GM21576 (cell line): ENCODE measurements around the gene DFFB.

Source experiments
- ATAC-seq: cut with Tn5 transposase; IDR thresholded peaks from one replicate; pipeline ENCODE4 v1.9.1; 2021; ENCODE audit warnings: mild to moderate bottlenecking, moderate library complexity; ENCODE audit not compliant: unreplicated experiment

Gene DFFB

DNA sequence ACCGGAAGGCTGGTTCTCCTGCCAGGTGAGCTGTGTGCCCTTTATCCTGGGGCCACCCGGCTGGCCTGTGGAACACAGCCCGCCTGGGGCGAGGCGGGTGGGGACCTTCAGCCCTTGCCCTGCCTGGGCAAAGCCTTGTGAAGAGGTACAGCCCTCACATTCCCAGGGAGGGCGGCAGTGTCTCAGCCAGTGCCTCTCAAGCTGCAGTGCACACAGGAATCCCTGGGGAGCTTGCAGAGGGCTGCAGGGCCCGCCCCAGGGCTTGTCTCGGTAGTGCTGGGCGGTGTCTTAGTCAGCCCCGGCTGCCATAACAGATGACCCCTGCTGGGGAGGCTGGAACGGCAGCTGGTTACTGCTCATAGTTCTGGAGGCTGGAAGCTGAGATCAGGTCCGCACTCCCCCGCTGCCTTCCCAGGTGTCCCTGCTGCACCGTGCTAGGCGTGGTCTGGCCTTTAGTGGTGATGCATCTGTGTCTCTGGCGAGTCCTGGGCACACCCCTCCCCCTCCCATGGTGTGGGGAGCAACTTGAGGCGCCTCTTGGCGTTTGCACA lies 12.6 kb downstream of the DFFB start:
- ATAC-seq = no peak

DNA sequence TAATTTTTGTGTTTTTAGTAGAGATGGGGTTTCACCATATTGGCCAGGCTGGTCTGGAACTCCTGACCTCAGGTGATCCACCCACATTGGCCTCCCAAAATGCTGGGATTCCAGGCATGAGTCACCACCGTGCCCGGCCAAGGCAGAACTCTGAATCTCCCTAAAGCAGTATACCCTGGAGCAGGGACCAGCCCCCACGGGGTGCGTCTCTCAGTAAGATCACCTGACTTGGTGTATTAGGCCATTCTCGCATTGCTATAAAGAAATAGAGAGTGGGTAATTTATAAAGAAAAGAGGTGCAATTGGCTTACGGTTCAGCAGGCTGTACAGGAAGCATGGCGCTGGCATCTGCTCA lies 14.2 kb downstream of the DFFB start:
- ATAC-seq = no peak

GRCh38 chr1:3872546-3872945 lies 15.3 kb downstream of the DFFB start:
- no peak for ATAC-seq

DNA sequence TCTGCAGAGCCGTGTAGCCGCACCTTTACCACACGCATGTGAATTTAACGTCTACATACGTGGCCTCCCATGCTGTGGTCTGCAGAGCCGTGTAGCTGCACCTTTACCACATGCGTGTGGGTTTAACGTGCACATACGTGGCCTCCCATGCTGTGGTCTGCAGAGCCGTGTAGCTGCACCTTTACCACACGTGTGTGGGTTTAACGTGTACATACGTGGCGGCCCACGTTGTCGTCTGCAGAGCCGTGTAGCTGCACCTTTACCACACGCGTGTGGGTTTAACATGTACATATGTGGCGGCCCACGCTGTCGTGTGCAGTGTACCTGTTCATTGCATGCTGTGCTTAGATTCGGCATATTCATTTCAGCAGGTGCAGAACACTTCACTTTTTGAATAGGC lies 17.5 kb downstream of the DFFB start:
- ATAC-seq = no peak

- no peak for ATAC-seq
Measured at GRCh38 chr1:3876716-3877115, 19.4 kb downstream of the DFFB start.

DNA sequence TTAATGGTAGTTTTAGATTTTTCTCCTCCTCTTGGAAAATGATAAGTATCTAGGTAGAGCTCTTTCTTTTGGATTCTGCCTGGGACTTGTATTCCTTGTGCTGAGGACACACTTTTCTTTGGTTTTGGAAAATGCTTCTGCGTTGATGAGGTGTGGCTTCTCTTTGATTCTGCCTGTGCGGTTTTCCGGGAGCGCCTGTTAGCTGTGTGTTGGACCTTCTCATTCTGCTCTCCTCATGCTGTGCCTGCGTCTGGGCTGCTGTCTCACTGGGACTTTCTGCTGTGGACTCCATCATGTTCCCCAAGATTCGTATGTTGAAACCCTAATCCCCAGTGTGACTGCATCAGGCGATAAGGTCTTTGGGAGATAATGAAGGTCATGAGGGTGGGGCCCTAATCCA lies 21.8 kb downstream of the DFFB start:
- no peak for ATAC-seq

- ATAC-seq = no peak
Measured at GRCh38 chr1:3879787-3880428, 22.6 kb downstream of the DFFB start.

DNA sequence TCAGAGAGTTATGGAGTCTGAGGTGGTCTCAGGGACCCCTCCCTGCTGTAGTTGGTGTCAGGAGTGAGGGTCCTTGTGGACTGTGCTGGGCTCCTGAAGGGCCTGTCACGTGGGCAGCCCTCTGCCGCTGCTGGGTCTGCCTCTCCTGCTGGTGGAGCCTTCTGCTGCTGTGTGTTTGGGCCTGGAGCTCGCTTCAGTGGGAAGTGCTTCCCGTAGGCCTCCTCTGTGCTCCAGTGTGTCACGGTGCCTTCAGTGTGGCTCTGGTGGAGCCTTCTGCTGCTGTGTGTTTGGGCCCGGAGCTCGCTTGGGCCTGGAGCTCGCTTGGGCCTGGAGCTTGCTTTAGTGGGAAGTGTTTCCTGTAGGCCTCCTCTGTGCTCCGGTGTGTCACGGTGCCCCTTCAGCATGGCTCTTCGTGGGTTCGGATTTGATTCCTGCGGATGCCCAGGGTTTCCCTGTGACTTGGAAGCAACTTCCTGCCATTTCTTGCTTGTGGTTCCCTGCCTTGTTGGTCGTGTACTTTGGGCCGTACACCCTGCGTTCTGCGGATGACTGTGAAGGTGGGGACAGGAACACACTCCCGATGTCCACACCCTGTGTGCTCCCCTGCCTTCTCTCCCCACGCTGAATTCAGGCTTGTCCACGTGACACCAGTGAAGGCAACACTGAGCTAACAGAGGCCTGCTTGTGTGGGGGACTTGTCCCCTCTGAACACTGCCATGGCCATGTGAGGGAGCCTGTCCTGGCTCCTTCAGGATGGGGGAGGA lies 23.3 kb downstream of the DFFB start:
- ATAC-seq = no peak

DNA sequence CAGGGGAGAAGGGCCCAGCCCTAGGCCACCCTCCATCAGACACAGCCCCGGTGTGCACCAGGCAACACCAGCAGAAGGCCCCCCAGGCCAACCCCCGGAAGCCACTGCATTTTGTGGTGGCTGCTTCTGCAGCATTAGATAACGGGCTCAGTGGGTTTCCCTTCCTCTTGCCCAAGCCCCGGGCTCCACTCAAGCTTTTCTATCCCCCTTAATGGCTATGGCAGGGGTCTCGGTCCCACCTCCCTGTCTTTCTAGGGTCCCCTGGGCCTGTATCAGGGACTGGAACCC lies 23.9 kb downstream of the DFFB start:
- ATAC-seq = no peak

DNA sequence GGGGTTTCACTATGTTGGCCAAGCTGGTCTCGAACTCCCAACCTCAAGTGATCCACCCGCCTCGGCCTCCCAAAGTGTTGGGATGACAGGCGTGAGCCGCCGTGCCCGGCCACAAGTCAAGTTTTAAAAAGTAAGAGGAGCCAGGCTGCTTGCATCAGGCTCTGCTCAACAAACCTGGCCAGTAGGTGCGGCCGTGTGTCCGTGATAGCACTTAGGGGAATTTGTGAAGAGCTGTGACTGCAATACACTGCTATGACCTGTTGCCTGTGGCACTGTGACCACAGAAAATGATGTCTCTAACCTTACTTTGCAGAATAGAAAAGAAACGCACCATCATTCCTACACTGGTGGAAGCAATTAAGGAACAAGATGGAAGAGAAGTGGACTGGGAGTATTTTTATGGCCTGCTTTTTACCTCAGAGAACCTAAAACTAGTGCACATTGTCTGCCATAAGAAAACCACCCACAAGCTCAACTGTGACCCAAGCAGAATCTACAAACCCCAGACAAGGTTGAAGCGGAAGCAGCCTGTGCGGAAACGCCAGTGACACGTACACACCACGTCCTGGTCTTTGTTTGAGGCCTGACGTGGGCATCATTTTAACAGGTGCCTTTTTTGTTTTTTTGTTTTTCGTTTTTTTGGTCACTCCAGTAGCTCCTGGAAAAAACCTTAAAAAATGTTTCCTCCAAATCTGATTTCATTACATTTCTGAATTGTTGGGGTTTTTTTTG lies 26.1 kb downstream of the DFFB start:
- no peak for ATAC-seq

DNA sequence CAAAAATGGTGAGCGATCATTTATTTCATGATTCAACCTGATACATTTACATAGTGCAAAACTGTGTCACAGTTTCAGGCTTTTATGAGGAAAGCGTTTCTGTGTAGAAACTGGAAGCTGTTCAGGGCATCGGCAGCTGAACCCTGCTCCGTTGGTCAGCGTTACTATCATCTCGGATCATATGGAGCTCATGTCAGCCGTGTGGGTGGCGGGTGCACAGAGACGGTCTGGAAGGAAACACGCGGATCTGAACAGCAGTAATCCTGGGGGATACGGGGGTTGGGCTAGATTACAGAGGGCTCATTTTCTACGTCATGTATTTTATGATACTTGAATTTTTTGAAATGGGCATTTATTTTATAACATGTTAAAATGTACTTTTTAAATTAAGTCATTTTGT lies 27.7 kb downstream of the DFFB start:
- no peak for ATAC-seq

DNA sequence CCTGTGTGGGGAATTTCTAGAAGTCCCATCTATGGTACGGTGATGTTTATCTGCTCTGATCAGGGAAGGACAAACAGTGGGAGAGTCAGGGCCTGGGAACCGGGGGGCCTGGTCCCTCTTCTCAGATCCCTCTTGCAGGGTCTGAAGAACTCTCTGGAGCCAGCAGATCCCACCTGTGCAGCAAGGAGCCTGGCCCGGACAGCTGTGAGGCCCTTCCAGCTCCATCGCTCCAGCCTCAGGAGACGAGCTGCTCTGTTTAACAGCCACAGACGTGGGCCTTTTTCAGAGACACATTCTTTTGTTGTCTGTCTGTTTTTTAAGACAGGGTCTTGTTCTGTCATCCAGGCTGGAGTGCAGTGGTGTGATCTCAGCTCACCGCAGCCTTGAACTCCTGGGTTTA lies 28.3 kb downstream of the DFFB start:
- ATAC-seq = no peak

- no peak for ATAC-seq
Measured at GRCh38 chr1:3886106-3886670, 28.9 kb downstream of the DFFB start.

DNA sequence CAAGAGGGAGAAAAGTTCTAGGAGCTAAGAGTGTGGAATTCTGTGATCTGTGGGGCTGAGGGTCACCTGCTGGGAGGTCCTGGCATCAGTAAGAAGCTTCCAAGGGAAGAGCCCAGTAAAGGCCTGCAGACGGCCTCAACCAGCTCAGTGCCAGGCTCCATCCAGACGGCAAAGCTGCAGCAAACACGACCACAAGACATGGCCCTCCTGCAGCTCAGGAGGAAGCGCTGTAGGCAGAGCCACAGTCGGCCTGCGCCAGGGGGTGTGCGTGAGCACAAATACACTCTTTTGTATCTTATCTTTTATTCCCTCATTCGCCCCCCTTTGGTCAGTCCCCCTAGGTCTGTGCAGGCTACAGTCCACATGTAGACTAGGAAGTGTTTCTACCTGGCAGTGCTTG lies 29.4 kb downstream of the DFFB start:
- ATAC-seq = no peak

- no peak for ATAC-seq
Measured at GRCh38 chr1:3888301-3888700, 31.0 kb downstream of the DFFB start.

DNA sequence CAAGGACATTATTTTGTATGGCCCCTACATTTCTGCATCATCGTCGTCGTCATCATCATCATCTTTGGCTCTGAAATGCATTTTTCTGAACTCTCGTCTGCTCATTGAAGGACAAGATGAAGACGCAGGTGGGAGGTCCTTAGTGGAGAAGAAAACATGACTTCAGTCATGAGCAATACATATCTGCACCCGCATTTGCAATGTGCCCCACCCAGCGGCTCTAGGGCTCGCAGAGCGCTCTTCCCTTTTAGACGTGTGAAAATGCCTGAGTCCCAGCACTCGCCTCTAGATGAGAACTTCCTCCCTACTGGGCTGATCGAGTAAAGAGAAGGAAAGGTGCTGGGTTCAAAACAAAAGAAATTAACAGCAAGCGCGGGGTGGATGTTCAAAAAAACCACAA lies 32.7 kb downstream of the DFFB start:
- no peak for ATAC-seq

DNA sequence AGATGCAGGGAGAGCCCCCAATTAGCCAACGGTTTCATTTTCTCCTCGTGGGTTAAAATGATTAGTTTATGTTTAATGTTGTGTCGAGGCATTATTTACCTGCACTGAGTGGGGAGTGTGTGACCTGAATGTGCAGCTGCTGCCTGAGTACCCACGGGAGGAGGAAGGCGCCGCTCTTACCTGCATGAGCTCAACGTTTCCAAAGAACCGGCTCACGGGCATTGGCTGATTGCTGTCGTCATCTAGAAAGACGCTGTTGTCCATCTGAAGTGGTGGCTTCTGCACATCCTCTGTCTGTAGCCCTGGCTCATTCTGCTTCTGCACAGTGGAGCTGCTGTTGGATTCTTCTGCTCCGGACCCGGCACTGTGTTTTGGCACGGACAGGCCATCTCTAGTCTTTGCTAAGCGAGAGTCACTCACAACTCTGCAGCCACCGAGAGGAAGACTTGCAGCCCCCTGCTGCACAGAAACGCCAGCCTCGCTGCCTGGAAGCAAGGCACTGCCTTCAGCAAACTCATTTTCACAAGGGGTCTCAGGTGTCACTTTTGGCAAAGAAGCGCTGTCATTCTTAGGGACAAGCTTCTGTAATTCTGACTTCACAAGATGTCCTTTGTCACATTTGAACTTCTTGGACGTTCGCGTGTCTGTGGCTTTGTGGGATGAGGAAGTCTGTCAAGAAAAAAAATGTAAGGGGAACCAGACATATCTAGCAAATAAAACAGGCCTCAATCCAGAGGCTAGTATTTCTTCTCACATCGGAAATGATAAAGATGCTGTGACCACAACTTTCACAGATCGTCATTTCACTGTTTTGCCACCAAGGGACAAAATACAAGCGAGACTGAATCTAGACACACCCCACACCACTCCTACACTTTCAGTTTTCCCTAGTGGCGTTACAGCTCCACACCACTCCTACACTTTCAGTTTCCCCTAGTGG lies 33.4 kb downstream of the DFFB start:
- ATAC-seq = no peak

GRCh38 chr1:3891329-3891865 lies 34.1 kb downstream of the DFFB start:
- no peak for ATAC-seq

DNA sequence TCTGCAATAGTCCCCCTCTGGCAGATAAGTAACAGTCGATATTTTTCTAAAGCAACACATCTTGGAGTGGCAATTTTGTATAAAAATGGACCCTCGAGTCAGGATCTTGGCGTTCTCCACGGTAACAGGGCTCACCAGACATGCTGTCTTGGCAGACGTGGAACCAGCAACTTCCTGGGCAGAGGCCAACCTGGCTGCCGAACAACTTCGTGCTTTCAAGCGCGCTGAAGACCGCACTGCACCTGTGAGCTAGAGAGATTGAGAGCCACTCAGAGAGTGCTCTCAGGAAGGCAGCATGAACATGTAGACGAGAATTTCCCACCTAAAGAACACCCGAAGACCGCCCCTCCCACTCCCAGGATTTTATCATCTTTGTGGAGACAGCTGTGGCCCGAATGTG lies 35.5 kb downstream of the DFFB start:
- ATAC-seq = no peak

DNA sequence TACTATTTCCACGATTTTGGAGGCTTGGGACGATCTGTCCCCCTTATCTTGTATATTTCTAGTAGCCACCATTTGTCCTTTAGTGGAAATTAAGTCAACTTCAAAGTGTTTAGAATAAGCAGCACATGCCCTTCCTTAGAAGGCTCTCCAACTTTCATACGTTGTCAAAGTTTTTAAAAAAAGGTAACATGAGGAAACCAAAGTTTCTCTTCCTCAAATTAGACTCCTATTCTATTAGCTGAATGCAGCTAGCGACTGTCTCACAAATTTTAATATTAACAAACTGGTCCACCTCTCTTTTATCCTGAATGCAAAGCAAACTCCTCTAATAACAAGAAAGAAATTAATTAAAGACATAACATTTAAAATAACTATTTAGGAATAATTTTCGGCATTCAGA lies 35.9 kb downstream of the DFFB start:
- no peak for ATAC-seq
